H9 (cell line): ENCODE results near the gene INO80. TPM values are rescaled to one million over a fixed set of nuclear protein-coding genes. Genes with fewer than 3 reads are reported as not detected.

Experiments
- DNase-seq: peaks from one replicate; pipeline ENCODE4 v3.0.0-alpha.2; 2017
- H2AFZ ChIP-seq: one replicate; pipeline ENCODE4 v1.6.1; 2013; ENCODE audit warnings: mild to moderate bottlenecking, low read length, control low read depth, moderate library complexity
- H2AK5ac ChIP-seq: 2 replicates; pipeline ENCODE4 v1.6.1; 2013; ENCODE audit warnings: low read length, control low read depth, mixed read lengths; ENCODE audit not compliant: insufficient read length
- H2BK120ac ChIP-seq: one replicate; pipeline ENCODE4 v1.6.1; 2013; ENCODE audit warnings: low read depth, mild to moderate bottlenecking, low read length, control low read depth, inconsistent platforms; ENCODE audit not compliant: poor library complexity, severe bottlenecking
- H2BK12ac ChIP-seq: 2 replicates; pipeline ENCODE4 v1.6.1; 2013; ENCODE audit warnings: low read length, control low read depth, mixed read lengths, low read depth; ENCODE audit not compliant: insufficient read length
- H2BK15ac ChIP-seq: 2 replicates; pipeline ENCODE4 v1.6.1; 2013; ENCODE audit warnings: low read depth, low read length, control low read depth
- H2BK20ac ChIP-seq: one replicate; pipeline ENCODE4 v1.6.1; 2013; ENCODE audit warnings: low read depth, mild to moderate bottlenecking, low read length, control low read depth, inconsistent platforms; ENCODE audit not compliant: poor library complexity, severe bottlenecking
- H2BK5ac ChIP-seq: 2 replicates; pipeline ENCODE4 v1.6.1; 2013; ENCODE audit warnings: low read length, control low read depth, mixed read lengths; ENCODE audit not compliant: insufficient read length
- H3K14ac ChIP-seq: 2 replicates; pipeline ENCODE4 v1.6.1; 2013; ENCODE audit warnings: low read length, control low read depth; ENCODE audit not compliant: insufficient read depth
- H3K18ac ChIP-seq: 2 replicates; pipeline ENCODE4 v1.6.1; 2013; ENCODE audit warnings: low read depth, mild to moderate bottlenecking, mixed read lengths, low read length, control low read depth; ENCODE audit not compliant: insufficient read length
- H3K23ac ChIP-seq: 2 replicates; pipeline ENCODE4 v1.6.1; 2013; ENCODE audit warnings: low read length, control low read depth, mixed read lengths, low read depth; ENCODE audit not compliant: insufficient read length
- H3K23me2 ChIP-seq: 2 replicates; pipeline ENCODE4 v1.6.1; 2013; ENCODE audit warnings: low read depth, mild to moderate bottlenecking, mixed read lengths, low read length, control low read depth; ENCODE audit not compliant: insufficient read length, poor library complexity, severe bottlenecking
- H3K27ac ChIP-seq: 2 replicates; pipeline ENCODE4 v1.5.1; 2013; ENCODE audit warnings: low read length, control low read depth, mixed read lengths, low read depth; ENCODE audit not compliant: insufficient read length
- H3K27me3 ChIP-seq: 2 replicates; pipeline ENCODE4 v1.6.1; 2013; ENCODE audit warnings: low read length, control low read depth, inconsistent platforms; ENCODE audit not compliant: insufficient read depth
- H3K4ac ChIP-seq: 2 replicates; pipeline ENCODE4 v1.6.1; 2013; ENCODE audit warnings: low read depth, mild to moderate bottlenecking, control low read depth, inconsistent platforms, low read length, moderate library complexity
- H3K4me1 ChIP-seq: 2 replicates; pipeline ENCODE4 v1.6.1; 2013; ENCODE audit warnings: low read length, control low read depth, inconsistent platforms; ENCODE audit not compliant: insufficient read depth
- H3K4me2 ChIP-seq: 2 replicates; pipeline ENCODE4 v1.6.1; 2013; ENCODE audit warnings: low read length, control low read depth, mixed read lengths; ENCODE audit not compliant: insufficient read length, insufficient read depth
- H3K56ac ChIP-seq: 2 replicates; pipeline ENCODE4 v1.6.1; 2013; ENCODE audit warnings: low read depth, mild to moderate bottlenecking, mixed read lengths, low read length, control low read depth; ENCODE audit not compliant: insufficient read length
- H3K79me1 ChIP-seq: 2 replicates; pipeline ENCODE4 v1.6.1; 2013; ENCODE audit warnings: low read depth, mild to moderate bottlenecking, moderate library complexity, low read length, control low read depth, inconsistent platforms; ENCODE audit not compliant: insufficient read depth, poor library complexity, severe bottlenecking
- H3K79me2 ChIP-seq: 2 replicates; pipeline ENCODE4 v1.6.1; 2013; ENCODE audit warnings: low read length, control low read depth, inconsistent platforms; ENCODE audit not compliant: insufficient read depth
- H3K9ac ChIP-seq: 2 replicates; pipeline ENCODE4 v1.6.1; 2013; ENCODE audit warnings: low read length, control low read depth, mixed read lengths; ENCODE audit not compliant: insufficient read length; ENCODE audit errors: extremely low read depth
- H3K9me3 ChIP-seq: one replicate; pipeline ENCODE4 v1.6.1; 2013; ENCODE audit warnings: low read depth, low read length, inconsistent platforms; ENCODE audit not compliant: control insufficient read depth
- H3T11ph ChIP-seq: one replicate; pipeline ENCODE4 v1.6.1; 2013; ENCODE audit warnings: mild to moderate bottlenecking, low read length, control low read depth, inconsistent platforms
- H4K20me1 ChIP-seq: one replicate; pipeline ENCODE4 v1.6.1; 2013; ENCODE audit not compliant: control insufficient read depth, insufficient read length, insufficient read depth
- H4K5ac ChIP-seq: 2 replicates; pipeline ENCODE4 v1.6.1; 2013; ENCODE audit warnings: low read depth, mild to moderate bottlenecking, mixed read lengths, low read length, control low read depth; ENCODE audit not compliant: insufficient read length
- H4K8ac ChIP-seq: replicated peaks from 2 replicates; pipeline ENCODE4 v1.6.1; 2013; ENCODE audit warnings: low read length, control low read depth, mixed read lengths, low read depth; ENCODE audit not compliant: insufficient read length
- H4K91ac ChIP-seq: 2 replicates; pipeline ENCODE4 v1.6.1; 2013; ENCODE audit warnings: low read depth, mild to moderate bottlenecking, moderate library complexity, mixed read lengths, low read length, control low read depth; ENCODE audit not compliant: insufficient read length
- H3K27ac Mint-ChIP-seq, 3 experiments: 2 replicates in 2 of 3; 3 replicates in 1 of 3; pipeline ENCODE4 v1.8.0; 2020 to 2021; ENCODE audit warnings: mixed read lengths in 3 of 3, mild to moderate bottlenecking in 1 of 3, moderate library complexity in 1 of 3
- H3K27me3 Mint-ChIP-seq: 2 replicates; pipeline ENCODE4 v1.8.0; 2021; ENCODE audit warnings: low read depth, mild to moderate bottlenecking, moderate library complexity, mixed read lengths
- H3K36me3 Mint-ChIP-seq, 3 experiments: 2 replicates in 2 of 3; 3 replicates in 1 of 3; pipeline ENCODE4 v1.8.0; 2020 to 2021; ENCODE audit warnings: low read depth in 3 of 3, mixed read lengths in 3 of 3; ENCODE audit not compliant: insufficient read depth in 1 of 3
- H3K4me1 Mint-ChIP-seq, 2 experiments: 2 replicates each; pipeline ENCODE4 v1.8.0; 2020; ENCODE audit warnings: mixed read lengths in 2 of 2
- H3K4me3 Mint-ChIP-seq, 2 experiments: 2 replicates in 1 of 2; 3 replicates in 1 of 2; pipeline ENCODE4 v1.8.0; 2020 to 2021; ENCODE audit warnings: mild to moderate bottlenecking in 2 of 2, mixed read lengths in 2 of 2, moderate library complexity in 1 of 2
- H3K9me3 Mint-ChIP-seq, 2 experiments: 2 replicates in 1 of 2; 3 replicates in 1 of 2; pipeline ENCODE4 v1.8.0; 2020; ENCODE audit warnings: mild to moderate bottlenecking in 2 of 2, mixed read lengths in 2 of 2, moderate library complexity in 1 of 2
- CTCF ChIP-seq: fragments of 200-600 bp; sonication (generic); conservative IDR thresholded peaks from 3 replicates; pipeline ENCODE4 v1.8.0; 2021; ENCODE audit warnings: antibody characterized with exemption, mild to moderate bottlenecking
- WGBS: extraction: QIAGEN DNeasy Blood & Tissue Kit; methylation state at CpG from one replicate; pipeline ENCODE4 v1.1.7; 2013; ENCODE audit warnings: missing lambda C conversion rate, low lambda C conversion rate, mixed read lengths; ENCODE audit not compliant: insufficient read length; ENCODE audit errors: extremely low coverage; 5-methylcytosine and 5-hydroxymethylcytosine counted together
- total RNA-seq: library from RNA; stranded (reverse); gene quantifications from 2 replicates; pipeline ENCODE4 v1.2.1, GENCODE V29; 2021

The INO80 gene
- total RNA-seq, 1 experiment from 2014 or later = 29.2 TPM

DNA sequence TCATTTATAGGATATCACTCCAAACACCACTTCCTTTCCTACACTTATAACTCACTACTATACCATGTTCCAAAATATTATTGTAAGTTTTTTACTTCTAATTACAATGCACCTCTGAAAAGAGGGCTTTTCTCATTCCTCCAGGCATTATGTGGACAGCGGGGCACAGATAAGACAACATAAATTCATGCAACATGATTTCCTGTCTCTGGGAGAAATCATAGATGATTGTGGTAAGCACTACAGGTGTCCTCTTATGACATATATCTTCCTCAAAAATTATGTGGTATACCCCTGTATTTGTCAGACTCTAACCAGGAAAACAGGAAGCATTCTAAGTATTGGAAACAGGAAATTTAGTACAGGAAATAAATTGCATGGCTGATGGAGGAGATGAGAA, 45.7 kb upstream of the INO80 start:
- H3K9me3 Mint-ChIP-seq = no peaks in the 10 kb centered on the region
- Histone ChIP-seq H3K9ac (no peak overlapping the region), H2BK15ac (no peak overlapping the region), H4K5ac (no peak overlapping the region), H3K9me3 (no peaks in the 10 kb centered on the region), H3K79me2 (no peaks in the 10 kb centered on the region), H3K56ac (no peak overlapping the region), H2BK120ac (no peak overlapping the region), H3K27ac (no peak overlapping the region), H3K79me1 (no peaks in the 10 kb centered on the region), H4K8ac (no peak overlapping the region), H2AK5ac (no peak overlapping the region), H2BK20ac (no peak overlapping the region), H3K27me3 (no peaks in the 10 kb centered on the region), H2BK12ac (no peak overlapping the region), H3K14ac (no peak overlapping the region), H3K4me2 (no peak overlapping the region), H3K4me1 (no peaks in the 10 kb centered on the region), H2BK5ac (no peak overlapping the region), H3K4ac (no peak overlapping the region), H3K23ac (no peak overlapping the region), H3T11ph (no peak overlapping the region), H3K18ac (no peak overlapping the region), H3K23me2 (no peaks in the 10 kb centered on the region), H2AFZ (no peak overlapping the region), H4K20me1 (no peaks in the 10 kb centered on the region), H4K91ac (no peak overlapping the region)
- DNase-seq = no peak
- no CpG with 5 or more reads among the region's 1 CpG for WGBS
- no peaks in the 10 kb centered on the region for H3K27me3 Mint-ChIP-seq
- H3K36me3 Mint-ChIP-seq = no peaks in the 10 kb centered on the region
- no peaks in the 10 kb centered on the region for H3K4me1 Mint-ChIP-seq
- TF ChIP-seq CTCF = no peak
- no peak overlapping the region for H3K27ac Mint-ChIP-seq
- H3K4me3 Mint-ChIP-seq = no peak overlapping the region
